ENCODE results near the gene FAM83E.

FAM83E gene

GRCh38 chr19:48641850-48642249 lies 27.0 kb upstream of the FAM83E start:
- DNase-seq (ENCODE audit: low read depth) = no peak
- no peak overlapping the region for H3K4me3 ChIP-seq (ENCODE audit: control insufficient read depth, low read depth, low read length)
- TF ChIP-seq CTCF (IDR thresholded peaks at IDR 0.05; ENCODE audit: control insufficient read depth, insufficient read depth, low read depth, low read length, missing control alignments) = no peak

GRCh38 chr19:48639483-48640375 lies 24.9 kb upstream of the FAM83E start:
- no peak for DNase-seq (ENCODE audit: low read depth)
- no peak overlapping the region for H3K4me3 ChIP-seq (ENCODE audit: control insufficient read depth, low read depth, low read length)
- no peak for TF ChIP-seq CTCF (IDR thresholded peaks at IDR 0.05; ENCODE audit: control insufficient read depth, insufficient read depth, low read depth, low read length, missing control alignments)

- no peak overlapping the region for H3K4me3 ChIP-seq (ENCODE audit: control insufficient read depth, low read depth, low read length)
- no peak for DNase-seq (ENCODE audit: low read depth)
- no peak for TF ChIP-seq CTCF (IDR thresholded peaks at IDR 0.05; ENCODE audit: control insufficient read depth, insufficient read depth, low read depth, low read length, missing control alignments)
Measured at GRCh38 chr19:48638831-48639381, 24.0 kb upstream of the FAM83E start.

GRCh38 chr19:48637948-48638830 lies 23.3 kb upstream of the FAM83E start:
- H3K4me3 ChIP-seq (ENCODE audit: control insufficient read depth, low read depth, low read length) = peak overlapping the region; percentile 63
- peak; percentile 94 for DNase-seq (ENCODE audit: low read depth)
- TF ChIP-seq CTCF (IDR thresholded peaks at IDR 0.05; ENCODE audit: control insufficient read depth, insufficient read depth, low read depth, low read length, missing control alignments) = no peak

- no peak for TF ChIP-seq CTCF (IDR thresholded peaks at IDR 0.05; ENCODE audit: control insufficient read depth, insufficient read depth, low read depth, low read length, missing control alignments)
- peak; percentile 97 for DNase-seq (ENCODE audit: low read depth)
- H3K4me3 ChIP-seq (ENCODE audit: control insufficient read depth, low read depth, low read length) = peak overlapping the region; percentile 63
Measured at GRCh38 chr19:48637449-48637947, 22.6 kb upstream of the FAM83E start.

GRCh38 chr19:48636859-48637448 lies 22.1 kb upstream of the FAM83E start, which contains the start of gene DBP:
DBP (minus strand) TSS chr19:48637379; CDS start chr19:48636994, 385 bp downstream.
- no peak for DNase-seq (ENCODE audit: low read depth)
- H3K4me3 ChIP-seq (ENCODE audit: control insufficient read depth, low read depth, low read length) = peak within 1 kb of the TSS; percentile 63
- peak; percentile 12 for TF ChIP-seq CTCF (IDR thresholded peaks at IDR 0.05; ENCODE audit: control insufficient read depth, insufficient read depth, low read depth, low read length, missing control alignments)
